ENCODE results near the gene MYL2.
"Not testable (repeated sequence)": the region's sequence is repeated elsewhere in the genome, so short reads cannot be mapped to it uniquely, and the experiment has no call there.

The MYL2 gene

GRCh38 chr12:110920324-110920910 is at the start of gene MYL2:
Gene MYL2, minus strand, starts transcription at chr12:110920579. Its CDS starts 50 bp downstream, at chr12:110920529.
- H3K27me3 ChIP-seq (ENCODE audit: control insufficient read depth in 5 of 5, insufficient read depth in 4 of 5, low read length in 5 of 5) = peaks cover 3 to 16% (median 6%) of the 10 kb centered on the region in 5 donors
- no peak within 1 kb of the TSS for H3K27ac ChIP-seq (ENCODE audit: low read depth, low read length)
- H3K4me1 ChIP-seq (ENCODE audit: control insufficient read depth in 5 of 5, insufficient read depth in 5 of 5, low read length in 5 of 5) = no peaks in the 10 kb centered on the region
- no peak within 1 kb of the TSS for H3K9ac ChIP-seq (ENCODE audit: low read length in 5 of 5)
- H3K36me3 ChIP-seq (ENCODE audit: control insufficient read depth in 5 of 5, insufficient read depth in 5 of 5, low read length in 5 of 5) = no peaks in the 10 kb centered on the region
- no peak within 1 kb of the TSS for H3K4me3 ChIP-seq (ENCODE audit: low read depth in 1 of 5, low read length in 5 of 5)
- no peaks in the 10 kb centered on the region for H3K9me3 ChIP-seq (ENCODE audit: control insufficient read depth in 5 of 5, low read length in 5 of 5)

GRCh38 chr12:110966081-110966760 is 45.8 kb upstream of the MYL2 start:
- Histone ChIP-seq H3K9me3 (ENCODE audit: control insufficient read depth in 5 of 5, low read length in 5 of 5) (peaks cover under 1 to 6% (median 2%) of the 10 kb centered on the region in 5 donors), H3K27ac (ENCODE audit: low read depth, low read length) (no peak overlapping the region), H3K27me3 (ENCODE audit: control insufficient read depth in 5 of 5, insufficient read depth in 4 of 5, low read length in 5 of 5) (peaks cover 16 to 37% (median 21%) of the 10 kb centered on the region in 5 donors), H3K4me3 (ENCODE audit: low read depth in 1 of 5, low read length in 5 of 5) (no peak overlapping the region), H3K9ac (ENCODE audit: low read length in 5 of 5) (no peak overlapping the region), H3K36me3 (ENCODE audit: control insufficient read depth in 5 of 5, insufficient read depth in 5 of 5, low read length in 5 of 5) (no peaks in the 10 kb centered on the region), H3K4me1 (ENCODE audit: control insufficient read depth in 5 of 5, insufficient read depth in 5 of 5, low read length in 5 of 5) (no peaks in the 10 kb centered on the region)

- Histone ChIP-seq H3K9ac (ENCODE audit: low read length in 5 of 5) (no peak overlapping the region), H3K27ac (ENCODE audit: low read depth, low read length) (no peak overlapping the region), H3K27me3 (ENCODE audit: control insufficient read depth in 5 of 5, insufficient read depth in 4 of 5, low read length in 5 of 5) (peaks cover 16 to 37% (median 21%) of the 10 kb centered on the region in 5 donors), H3K9me3 (ENCODE audit: control insufficient read depth in 5 of 5, low read length in 5 of 5) (peaks cover 0 to 6% (median 0%) of the 10 kb centered on the region in 5 donors), H3K36me3 (ENCODE audit: control insufficient read depth in 5 of 5, insufficient read depth in 5 of 5, low read length in 5 of 5) (no peaks in the 10 kb centered on the region), H3K4me1 (ENCODE audit: control insufficient read depth in 5 of 5, insufficient read depth in 5 of 5, low read length in 5 of 5) (no peaks in the 10 kb centered on the region), H3K4me3 (ENCODE audit: low read depth in 1 of 5, low read length in 5 of 5) (no peak overlapping the region)
Measured at GRCh38 chr12:110965574-110965973, 45.2 kb upstream of the MYL2 start.

GRCh38 chr12:110960795-110961194 is 40.4 kb upstream of the MYL2 start:
- Histone ChIP-seq H3K9ac (ENCODE audit: low read length in 5 of 5) (no peak overlapping the region), H3K4me3 (ENCODE audit: low read depth in 1 of 5, low read length in 5 of 5) (no peak overlapping the region), H3K27me3 (ENCODE audit: control insufficient read depth in 5 of 5, insufficient read depth in 4 of 5, low read length in 5 of 5) (peaks cover 11 to 35% (median 12%) of the 10 kb centered on the region in 5 donors), H3K36me3 (ENCODE audit: control insufficient read depth in 5 of 5, insufficient read depth in 5 of 5, low read length in 5 of 5) (no peaks in the 10 kb centered on the region), H3K9me3 (ENCODE audit: control insufficient read depth in 5 of 5, low read length in 5 of 5) (peaks cover 0 to 6% (median 3%) of the 10 kb centered on the region in 5 donors), H3K4me1 (ENCODE audit: control insufficient read depth in 5 of 5, insufficient read depth in 5 of 5, low read length in 5 of 5) (no peaks in the 10 kb centered on the region), H3K27ac (ENCODE audit: low read depth, low read length) (no peak overlapping the region)

GRCh38 chr12:110957652-110958051 is 37.3 kb upstream of the MYL2 start:
- Histone ChIP-seq H3K36me3 (ENCODE audit: control insufficient read depth in 5 of 5, insufficient read depth in 5 of 5, low read length in 5 of 5) (no peaks in the 10 kb centered on the region), H3K9me3 (ENCODE audit: control insufficient read depth in 5 of 5, low read length in 5 of 5) (peaks cover 0 to 7% (median 5%) of the 10 kb centered on the region in 5 donors), H3K4me3 (ENCODE audit: low read depth in 1 of 5, low read length in 5 of 5) (no peak overlapping the region), H3K27ac (ENCODE audit: low read depth, low read length) (no peak overlapping the region), H3K27me3 (ENCODE audit: control insufficient read depth in 5 of 5, insufficient read depth in 4 of 5, low read length in 5 of 5) (peaks cover 0 to 15% (median 4%) of the 10 kb centered on the region in 5 donors), H3K4me1 (ENCODE audit: control insufficient read depth in 5 of 5, insufficient read depth in 5 of 5, low read length in 5 of 5) (no peaks in the 10 kb centered on the region), H3K9ac (ENCODE audit: low read length in 5 of 5) (no peak overlapping the region)

GRCh38 chr12:110957159-110957558 is 36.8 kb upstream of the MYL2 start:
- Histone ChIP-seq H3K4me3 (ENCODE audit: low read depth in 1 of 5, low read length in 5 of 5) (no peak overlapping the region), H3K36me3 (ENCODE audit: control insufficient read depth in 5 of 5, insufficient read depth in 5 of 5, low read length in 5 of 5) (no peaks in the 10 kb centered on the region), H3K9ac (ENCODE audit: low read length in 5 of 5) (no peak overlapping the region), H3K27ac (ENCODE audit: low read depth, low read length) (no peak overlapping the region), H3K27me3 (ENCODE audit: control insufficient read depth in 5 of 5, insufficient read depth in 4 of 5, low read length in 5 of 5) (peaks cover 0 to 14% (median 4%) of the 10 kb centered on the region in 5 donors), H3K9me3 (ENCODE audit: control insufficient read depth in 5 of 5, low read length in 5 of 5) (peaks cover 0 to 7% (median 5%) of the 10 kb centered on the region in 5 donors), H3K4me1 (ENCODE audit: control insufficient read depth in 5 of 5, insufficient read depth in 5 of 5, low read length in 5 of 5) (no peaks in the 10 kb centered on the region)

- H3K9me3 ChIP-seq (ENCODE audit: control insufficient read depth in 5 of 5, low read length in 5 of 5) = peaks cover 6 to 26% (median 9%) of the 10 kb centered on the region in 5 donors
- H3K4me1 ChIP-seq (ENCODE audit: control insufficient read depth in 5 of 5, insufficient read depth in 5 of 5, low read length in 5 of 5); H3K9ac ChIP-seq (ENCODE audit: low read length in 5 of 5); H3K4me3 ChIP-seq (ENCODE audit: low read depth in 1 of 5, low read length in 5 of 5); H3K27me3 ChIP-seq (ENCODE audit: control insufficient read depth in 5 of 5, insufficient read depth in 4 of 5, low read length in 5 of 5); H3K27ac ChIP-seq (ENCODE audit: low read depth, low read length); H3K36me3 ChIP-seq (ENCODE audit: control insufficient read depth in 5 of 5, insufficient read depth in 5 of 5, low read length in 5 of 5): not testable (repeated sequence)
Measured at GRCh38 chr12:110950867-110951266, 30.5 kb upstream of the MYL2 start.

GRCh38 chr12:110950466-110950865 is 30.1 kb upstream of the MYL2 start:
- peaks cover 10 to 30% (median 13%) of the 10 kb centered on the region in 5 donors for H3K9me3 ChIP-seq (ENCODE audit: control insufficient read depth in 5 of 5, low read length in 5 of 5)
- H3K9ac ChIP-seq (ENCODE audit: low read length in 5 of 5); H3K36me3 ChIP-seq (ENCODE audit: control insufficient read depth in 5 of 5, insufficient read depth in 5 of 5, low read length in 5 of 5); H3K4me3 ChIP-seq (ENCODE audit: low read depth in 1 of 5, low read length in 5 of 5); H3K27me3 ChIP-seq (ENCODE audit: control insufficient read depth in 5 of 5, insufficient read depth in 4 of 5, low read length in 5 of 5); H3K4me1 ChIP-seq (ENCODE audit: control insufficient read depth in 5 of 5, insufficient read depth in 5 of 5, low read length in 5 of 5); H3K27ac ChIP-seq (ENCODE audit: low read depth, low read length): not testable (repeated sequence)

- Histone ChIP-seq H3K36me3 (ENCODE audit: control insufficient read depth in 5 of 5, insufficient read depth in 5 of 5, low read length in 5 of 5) (no peaks in the 10 kb centered on the region), H3K4me1 (ENCODE audit: control insufficient read depth in 5 of 5, insufficient read depth in 5 of 5, low read length in 5 of 5) (no peaks in the 10 kb centered on the region), H3K9me3 (ENCODE audit: control insufficient read depth in 5 of 5, low read length in 5 of 5) (peaks cover 13 to 29% (median 16%) of the 10 kb centered on the region in 5 donors), H3K27ac (ENCODE audit: low read depth, low read length) (no peak overlapping the region), H3K9ac (ENCODE audit: low read length in 5 of 5) (no peak overlapping the region), H3K4me3 (ENCODE audit: low read depth in 1 of 5, low read length in 5 of 5) (no peak overlapping the region), H3K27me3 (ENCODE audit: control insufficient read depth in 5 of 5, insufficient read depth in 4 of 5, low read length in 5 of 5) (peaks cover 0 to 3% (median 0%) of the 10 kb centered on the region in 5 donors)
Measured at GRCh38 chr12:110948041-110948440, 27.7 kb upstream of the MYL2 start.

GRCh38 chr12:110943373-110943772 is 23.0 kb upstream of the MYL2 start:
- Histone ChIP-seq H3K9ac (ENCODE audit: low read length in 5 of 5) (no peak overlapping the region), H3K27ac (ENCODE audit: low read depth, low read length) (no peak overlapping the region), H3K9me3 (ENCODE audit: control insufficient read depth in 5 of 5, low read length in 5 of 5) (peaks cover 13 to 30% (median 18%) of the 10 kb centered on the region in 5 donors)

More at GRCh38 chr12:110943373-110943772, 23.0 kb upstream of the MYL2 start:
- Histone ChIP-seq H3K4me1 (ENCODE audit: control insufficient read depth in 5 of 5, insufficient read depth in 5 of 5, low read length in 5 of 5) (no peaks in the 10 kb centered on the region), H3K4me3 (ENCODE audit: low read depth in 1 of 5, low read length in 5 of 5) (no peak overlapping the region), H3K36me3 (ENCODE audit: control insufficient read depth in 5 of 5, insufficient read depth in 5 of 5, low read length in 5 of 5) (no peaks in the 10 kb centered on the region), H3K27me3 (ENCODE audit: control insufficient read depth in 5 of 5, insufficient read depth in 4 of 5, low read length in 5 of 5) (peaks cover 5 to 12% (median 5%) of the 10 kb centered on the region in 5 donors)
